MM.1S (cell line): Measurements from ENCODE around the gene RPL9.

Source experiments
- CTCF ChIP-seq: fragments of 300-600 bp; sonication (generic); IDR thresholded peaks from 2 replicates; pipeline ENCODE4 v1.5.1; 2016; ENCODE audit warnings: antibody characterized with exemption, low read length, mixed read lengths
- EZH2 ChIP-seq: fragments of 300-600 bp; sonication (generic); optimal IDR thresholded peaks from 2 replicates; pipeline ENCODE3; 2017; ENCODE audit warnings: low read depth, mild to moderate bottlenecking, antibody characterized with exemption, low read length, mixed read lengths

GRCh38 chr4:39484582-39485272, 26.0 kb upstream of the RPL9 start:
- TF ChIP-seq CTCF: no peak
- TF ChIP-seq EZH2: no peak
